Liver (tissue), 9 donors: ENCODE results near the gene TARDBP. TPM values are rescaled to one million over a fixed set of nuclear protein-coding genes. Genes with fewer than 3 reads are reported as not detected.

ENCODE experiments used
- DNase-seq: peaks from one replicate; pipeline ENCODE4 v3.0.0-alpha.2; 2017; ENCODE audit warnings: low spot score
- H3K27ac ChIP-seq, 2 donors: one replicate each; pipeline ENCODE4 v1.7.0; 2013; ENCODE audit warnings: inconsistent platforms in 2 of 2, low read length in 2 of 2, control low read depth in 1 of 2, low read depth in 1 of 2, mild to moderate bottlenecking in 1 of 2
- H3K27me3 ChIP-seq, 4 donors: one replicate each; pipeline versions ENCODE4 v1.6.1 to v1.7.0; 2013; ENCODE audit warnings: low read length in 3 of 4, inconsistent platforms in 1 of 4, mild to moderate bottlenecking in 1 of 4, moderate library complexity in 1 of 4; ENCODE audit not compliant: control insufficient read depth in 4 of 4, insufficient read depth in 4 of 4
- H3K36me3 ChIP-seq, 4 donors: one replicate each; pipeline versions ENCODE4 v1.6.1 to v1.7.0; 2013; ENCODE audit warnings: low read length in 3 of 4, mild to moderate bottlenecking in 3 of 4, low read depth in 1 of 4, moderate library complexity in 1 of 4; ENCODE audit not compliant: control insufficient read depth in 4 of 4, insufficient read depth in 3 of 4
- H3K4me1 ChIP-seq, 4 donors: one replicate each; pipeline versions ENCODE4 v1.6.1 to v1.7.0; 2013; ENCODE audit warnings: low read length in 3 of 4, mild to moderate bottlenecking in 3 of 4, moderate library complexity in 1 of 4; ENCODE audit not compliant: control insufficient read depth in 4 of 4, insufficient read depth in 4 of 4
- H3K4me3 ChIP-seq, 3 donors: one replicate each; pipeline versions ENCODE4 v1.6.1 to v1.7.0; 2013; ENCODE audit warnings: low read length in 3 of 3, control low read depth in 1 of 3, low read depth in 1 of 3, mild to moderate bottlenecking in 1 of 3
- H3K9ac ChIP-seq, 2 donors: one replicate each; pipeline ENCODE4 v1.7.0; 2013; ENCODE audit warnings: low read length in 2 of 2, mild to moderate bottlenecking in 2 of 2, moderate library complexity in 2 of 2, control low read depth in 1 of 2, low read depth in 1 of 2
- H3K9me3 ChIP-seq, 4 donors: one replicate each; pipeline versions ENCODE4 v1.6.1 to v1.7.0; 2013; ENCODE audit warnings: low read length in 3 of 4; ENCODE audit not compliant: control insufficient read depth in 4 of 4
- EGR1 ChIP-seq, 2 donors: IDR thresholded peaks; 2 replicates each; pipeline ENCODE4 v1.6.1; 2016 to 2018; ENCODE audit warnings: antibody characterized with exemption in 2 of 2, low read depth in 2 of 2
- FOXA2 ChIP-seq: IDR thresholded peaks from 2 replicates; pipeline ENCODE4 v1.6.1; 2016; ENCODE audit warnings: antibody characterized with exemption
- GABPA ChIP-seq, 2 donors: IDR thresholded peaks in 1 of 2; conservative IDR thresholded peaks in 1 of 2; 2 replicates each; pipeline ENCODE4 v1.6.1; 2016; ENCODE audit warnings: antibody characterized with exemption in 2 of 2, mild to moderate bottlenecking in 1 of 2, moderate library complexity in 1 of 2
- HNF4A ChIP-seq, 2 donors: conservative IDR thresholded peaks; 2 replicates each; pipeline ENCODE4 v1.6.1; 2016; ENCODE audit warnings: antibody characterized with exemption in 2 of 2, mild to moderate bottlenecking in 2 of 2
- JUND ChIP-seq, 2 donors: IDR thresholded peaks; 2 replicates each; pipeline ENCODE4 v1.6.1; 2016; ENCODE audit warnings: antibody characterized with exemption in 2 of 2
- NR2F2 ChIP-seq: IDR thresholded peaks from 2 replicates; pipeline ENCODE4 v1.6.1; 2016; ENCODE audit warnings: antibody characterized with exemption
- SP1 ChIP-seq: IDR thresholded peaks from 2 replicates; pipeline ENCODE4 v1.6.1; 2018; ENCODE audit warnings: antibody characterized with exemption, mild to moderate bottlenecking
- TAF1 ChIP-seq: conservative IDR thresholded peaks from 2 replicates; pipeline ENCODE4 v1.6.1; 2016; ENCODE audit warnings: antibody characterized with exemption, mild to moderate bottlenecking
- YY1 ChIP-seq: IDR thresholded peaks from 2 replicates; pipeline ENCODE4 v1.6.1; 2016; ENCODE audit warnings: antibody characterized with exemption, mild to moderate bottlenecking
- WGBS: extraction: QIAGEN DNeasy Blood & Tissue Kit; methylation state at CpG from one replicate; pipeline ENCODE4 v1.1.7; 2013; 5-methylcytosine and 5-hydroxymethylcytosine counted together
- polyA plus RNA-seq, 2 donors: library from polyadenylated mRNA; stranded (reverse) in 1 of 2; unstranded in 1 of 2; fragments of 200-250 nt in 1 of 2; fragments of >200 nt in 1 of 2; fragmentation: Nextera tagmentation in 1 of 2; extraction: Ambion mirVana in 1 of 2; gene quantifications; one replicate each; pipeline versions ENCODE4 v1.2.1 to v1.2.3, GENCODE V29; 2013 to 2015
- total RNA-seq, 2 donors: library from RNA; depleted of rRNA; stranded (reverse); fragments of >200 nt; gene quantifications; one replicate each; pipeline ENCODE4 v1.2.3, GENCODE V29; 2014
- TF ChIP-seq, protein P1 (sequence below): fragments of 150-350 bp; IDR thresholded peaks from 2 replicates; pipeline ENCODE4 v1.5.1; 2017; ENCODE audit warnings: improper control_type of control experiment, low read depth, low read length; ENCODE audit not compliant: missing input control
- TF ChIP-seq, protein P2 (sequence below): IDR thresholded peaks from 2 replicates; pipeline ENCODE4 v1.6.1; 2016; ENCODE audit warnings: antibody characterized with exemption
- TF ChIP-seq, protein P3 (sequence below): IDR thresholded peaks from 2 replicates; pipeline ENCODE4 v1.6.1; 2016; ENCODE audit warnings: antibody characterized with exemption
- TF ChIP-seq, protein P4 (sequence below): IDR thresholded peaks from 2 replicates; pipeline ENCODE4 v1.6.1; 2016; ENCODE audit warnings: antibody characterized with exemption, mild to moderate bottlenecking
- donor health status: healthy.
- donor health status: healthy.
- donor health status: healthy.
- donor health status: healthy.
- donor health status: healthy.

Gene TARDBP
- total and polyA plus RNA-seq, 4 donors, result 44.4 to 87.6 (median 79.2) TPM

DNA sequence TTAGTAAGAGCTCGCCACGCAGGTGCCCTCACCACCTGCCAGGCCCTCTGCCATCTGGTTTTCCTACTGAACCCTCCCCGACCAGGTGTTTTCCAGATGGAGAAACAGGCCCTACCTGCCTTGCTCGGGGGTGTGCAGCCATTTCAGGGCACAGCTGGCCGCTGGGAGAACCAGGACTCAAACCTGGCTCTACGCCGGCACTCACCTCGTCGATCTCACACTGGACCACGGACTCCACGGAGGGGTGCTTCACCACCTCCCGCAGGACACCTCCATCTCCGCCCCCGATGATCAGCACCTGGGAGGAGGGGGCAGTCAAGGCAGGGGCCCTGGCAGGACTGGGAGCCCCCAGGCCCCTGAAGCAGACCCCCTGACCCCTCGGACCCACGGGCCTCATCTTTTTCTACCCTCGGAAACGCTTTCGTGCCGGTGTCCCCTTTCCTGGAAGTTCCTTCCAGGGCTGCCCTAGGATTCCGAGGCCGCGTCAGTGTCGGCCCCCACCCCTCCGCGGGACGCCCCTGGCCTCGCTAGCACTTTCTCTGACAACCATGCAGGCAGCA is 46.2 kb downstream of the TARDBP start (continued):
- TF ChIP-seq, protein P1, sequence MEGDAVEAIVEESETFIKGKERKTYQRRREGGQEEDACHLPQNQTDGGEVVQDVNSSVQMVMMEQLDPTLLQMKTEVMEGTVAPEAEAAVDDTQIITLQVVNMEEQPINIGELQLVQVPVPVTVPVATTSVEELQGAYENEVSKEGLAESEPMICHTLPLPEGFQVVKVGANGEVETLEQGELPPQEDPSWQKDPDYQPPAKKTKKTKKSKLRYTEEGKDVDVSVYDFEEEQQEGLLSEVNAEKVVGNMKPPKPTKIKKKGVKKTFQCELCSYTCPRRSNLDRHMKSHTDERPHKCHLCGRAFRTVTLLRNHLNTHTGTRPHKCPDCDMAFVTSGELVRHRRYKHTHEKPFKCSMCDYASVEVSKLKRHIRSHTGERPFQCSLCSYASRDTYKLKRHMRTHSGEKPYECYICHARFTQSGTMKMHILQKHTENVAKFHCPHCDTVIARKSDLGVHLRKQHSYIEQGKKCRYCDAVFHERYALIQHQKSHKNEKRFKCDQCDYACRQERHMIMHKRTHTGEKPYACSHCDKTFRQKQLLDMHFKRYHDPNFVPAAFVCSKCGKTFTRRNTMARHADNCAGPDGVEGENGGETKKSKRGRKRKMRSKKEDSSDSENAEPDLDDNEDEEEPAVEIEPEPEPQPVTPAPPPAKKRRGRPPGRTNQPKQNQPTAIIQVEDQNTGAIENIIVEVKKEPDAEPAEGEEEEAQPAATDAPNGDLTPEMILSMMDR, result no peak
- TF ChIP-seq TAF1 (no peak), JUND (IDR thresholded peaks at IDR 0.05) (no peak), NR2F2 (no peak), HNF4A (conservative IDR thresholded peaks at IDR 0.05) (no peak), SP1 (no peak), GABPA (IDR thresholded peaks at IDR 0.05 in 1 of 2, conservative IDR thresholded peaks at IDR 0.05 in 1 of 2) (no peak)
- TF ChIP-seq, protein P2, sequence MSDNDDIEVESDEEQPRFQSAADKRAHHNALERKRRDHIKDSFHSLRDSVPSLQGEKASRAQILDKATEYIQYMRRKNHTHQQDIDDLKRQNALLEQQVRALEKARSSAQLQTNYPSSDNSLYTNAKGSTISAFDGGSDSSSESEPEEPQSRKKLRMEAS, result no peak
- TF ChIP-seq, protein P3, sequence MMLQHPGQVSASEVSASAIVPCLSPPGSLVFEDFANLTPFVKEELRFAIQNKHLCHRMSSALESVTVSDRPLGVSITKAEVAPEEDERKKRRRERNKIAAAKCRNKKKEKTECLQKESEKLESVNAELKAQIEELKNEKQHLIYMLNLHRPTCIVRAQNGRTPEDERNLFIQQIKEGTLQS, result no peak

DNA sequence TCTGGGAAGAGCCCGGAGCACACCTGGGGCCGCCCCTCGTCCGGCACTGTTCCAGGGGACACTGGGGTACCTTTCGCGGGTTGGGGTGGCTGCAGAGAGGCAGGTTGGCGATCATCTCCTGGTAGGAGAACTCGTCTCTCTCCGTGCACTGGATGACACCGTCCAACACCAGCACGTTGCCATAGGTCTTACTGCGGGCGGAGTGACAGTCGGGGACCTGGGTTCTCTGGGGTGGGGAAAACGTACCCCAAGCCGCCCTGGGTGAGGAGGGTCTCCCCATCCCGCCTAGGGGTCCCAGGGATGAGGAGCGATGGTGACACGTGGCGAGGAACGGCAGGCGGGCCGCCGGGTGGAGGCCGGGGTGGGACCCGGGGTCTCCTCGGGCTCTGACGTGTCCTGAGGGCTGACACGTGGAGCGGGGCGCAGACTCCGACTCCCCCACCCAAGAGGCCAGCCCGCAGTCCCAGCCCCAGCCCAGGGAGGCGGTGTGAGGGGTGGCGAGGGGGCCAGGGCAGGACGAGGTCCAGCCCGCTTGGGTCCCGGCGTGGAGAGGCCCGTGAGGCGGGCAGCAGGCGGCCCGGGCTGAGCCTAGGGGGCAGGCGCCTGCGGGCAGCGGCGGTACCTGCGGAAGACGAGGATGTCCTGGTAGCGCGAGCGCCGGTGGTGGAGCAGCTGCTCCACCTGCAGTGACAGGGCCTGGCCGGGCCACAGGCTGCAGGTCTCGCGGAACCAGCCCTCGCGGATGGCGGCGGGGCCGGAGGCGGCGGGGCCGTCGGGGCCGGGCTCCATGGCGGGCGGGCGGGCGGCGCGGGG is 46.9 kb downstream of the TARDBP start:
- Histone ChIP-seq H3K27ac (peak overlapping the region in 1 of 2 donors; percentile 30), H3K9ac (peak overlapping the region; percentile 30 to 56), H3K4me3 (peak overlapping the region; percentile 62 to 96 (median 89)), H3K36me3 (peaks cover 0 to 19% (median 5%) of the 10 kb centered on the region in 4 donors), H3K4me1 (peaks cover 5 to 16% (median 10%) of the 10 kb centered on the region in 4 donors), H3K9me3 (no peaks in the 10 kb centered on the region), H3K27me3 (no peaks in the 10 kb centered on the region)
- no peak for DNase-seq
- TF ChIP-seq EGR1 (IDR thresholded peaks at IDR 0.05; ENCODE audit: low read depth in 2 of 2) (no peak), GABPA (IDR thresholded peaks at IDR 0.05 in 1 of 2, conservative IDR thresholded peaks at IDR 0.05 in 1 of 2) (no peak)
- WGBS, result 3% methylated on average over 72 of the region's 72 CpGs

DNA sequence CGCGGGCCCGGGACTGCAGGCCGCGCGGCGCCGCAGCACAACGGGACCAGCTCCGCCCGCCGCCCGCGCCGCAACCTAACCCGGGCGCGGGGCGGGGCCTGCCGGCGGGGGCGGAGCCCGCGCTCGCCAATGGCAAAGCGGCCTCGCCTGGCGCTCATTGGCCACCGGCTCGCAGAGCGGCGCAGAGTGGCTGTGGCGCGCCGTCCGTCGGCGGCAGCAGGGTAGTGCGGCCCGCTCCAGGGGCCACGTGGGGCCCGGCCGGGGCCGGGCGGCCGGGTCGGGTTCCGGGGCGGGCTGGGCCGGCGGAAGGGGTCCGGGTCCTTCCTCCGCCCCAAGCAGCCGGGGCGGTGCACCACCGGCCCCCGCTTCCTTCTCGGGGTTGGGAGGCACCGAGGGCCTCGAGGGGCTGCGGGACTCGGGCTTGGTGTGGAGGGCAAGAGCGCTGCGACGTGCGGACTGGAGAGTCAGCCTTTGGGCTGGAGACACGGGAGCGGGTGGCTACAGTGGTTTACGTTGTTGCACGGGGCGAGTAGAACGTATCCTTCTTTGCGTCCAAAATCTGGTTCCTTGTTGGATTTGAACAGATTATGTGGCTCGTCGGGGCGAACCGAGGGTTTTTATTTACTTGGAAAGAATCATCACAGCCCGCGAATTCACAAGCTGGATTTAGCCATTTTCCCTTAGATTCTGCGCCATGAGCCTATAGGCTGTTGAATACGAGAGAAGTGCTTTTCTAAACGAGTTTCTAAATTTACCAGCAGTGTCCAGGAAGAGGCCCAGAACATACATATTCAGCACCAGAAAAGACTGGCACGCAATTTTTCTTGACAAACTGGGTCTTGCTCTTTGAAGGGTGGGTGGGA is 47.7 kb downstream of the TARDBP start, which contains the start of gene SRM:
Gene SRM (minus strand): TSS at position 51 of the 863 bp plus-strand sequence. CDS start 75 bp downstream, outside the sequence.
- 1% methylated on average over 83 of the region's 83 CpGs for WGBS
- Histone ChIP-seq H3K27me3 (no peaks in the 10 kb centered on the region), H3K9me3 (no peaks in the 10 kb centered on the region), H3K4me3 (peak within 1 kb of the TSS; percentile 62 to 96 (median 95)), H3K27ac (peak within 1 kb of the TSS; percentile 30 to 84), H3K36me3 (peaks cover 0 to 20% (median 8%) of the 10 kb centered on the region in 4 donors), H3K9ac (peak within 1 kb of the TSS; percentile 42 to 89), H3K4me1 (peaks cover 5 to 16% (median 10%) of the 10 kb centered on the region in 4 donors)
- no peak for TF ChIP-seq FOXA2
- no peak for TF ChIP-seq SP1
- TF ChIP-seq YY1, result peak; percentile 12
- TF ChIP-seq, protein P1, result peak; percentile 70
- TF ChIP-seq, protein P4, sequence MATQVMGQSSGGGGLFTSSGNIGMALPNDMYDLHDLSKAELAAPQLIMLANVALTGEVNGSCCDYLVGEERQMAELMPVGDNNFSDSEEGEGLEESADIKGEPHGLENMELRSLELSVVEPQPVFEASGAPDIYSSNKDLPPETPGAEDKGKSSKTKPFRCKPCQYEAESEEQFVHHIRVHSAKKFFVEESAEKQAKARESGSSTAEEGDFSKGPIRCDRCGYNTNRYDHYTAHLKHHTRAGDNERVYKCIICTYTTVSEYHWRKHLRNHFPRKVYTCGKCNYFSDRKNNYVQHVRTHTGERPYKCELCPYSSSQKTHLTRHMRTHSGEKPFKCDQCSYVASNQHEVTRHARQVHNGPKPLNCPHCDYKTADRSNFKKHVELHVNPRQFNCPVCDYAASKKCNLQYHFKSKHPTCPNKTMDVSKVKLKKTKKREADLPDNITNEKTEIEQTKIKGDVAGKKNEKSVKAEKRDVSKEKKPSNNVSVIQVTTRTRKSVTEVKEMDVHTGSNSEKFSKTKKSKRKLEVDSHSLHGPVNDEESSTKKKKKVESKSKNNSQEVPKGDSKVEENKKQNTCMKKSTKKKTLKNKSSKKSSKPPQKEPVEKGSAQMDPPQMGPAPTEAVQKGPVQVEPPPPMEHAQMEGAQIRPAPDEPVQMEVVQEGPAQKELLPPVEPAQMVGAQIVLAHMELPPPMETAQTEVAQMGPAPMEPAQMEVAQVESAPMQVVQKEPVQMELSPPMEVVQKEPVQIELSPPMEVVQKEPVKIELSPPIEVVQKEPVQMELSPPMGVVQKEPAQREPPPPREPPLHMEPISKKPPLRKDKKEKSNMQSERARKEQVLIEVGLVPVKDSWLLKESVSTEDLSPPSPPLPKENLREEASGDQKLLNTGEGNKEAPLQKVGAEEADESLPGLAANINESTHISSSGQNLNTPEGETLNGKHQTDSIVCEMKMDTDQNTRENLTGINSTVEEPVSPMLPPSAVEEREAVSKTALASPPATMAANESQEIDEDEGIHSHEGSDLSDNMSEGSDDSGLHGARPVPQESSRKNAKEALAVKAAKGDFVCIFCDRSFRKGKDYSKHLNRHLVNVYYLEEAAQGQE, result peak; percentile 21
- no peak for TF ChIP-seq NR2F2
- DNase-seq, result peak; percentile 92
